Limb (tissue), 2 donors: Measurements from ENCODE around the gene KYNU.
"Not testable (repeated sequence)": the region's sequence is repeated elsewhere in the genome, so short reads cannot be mapped to it uniquely, and the experiment has no call there.

Experiments used
- DNase-seq, 2 donors: peaks; one replicate each; pipeline ENCODE4 v3.0.0-alpha.2; 2016; ENCODE audit errors: extremely low spot score in 2 of 2

The KYNU gene

DNA sequence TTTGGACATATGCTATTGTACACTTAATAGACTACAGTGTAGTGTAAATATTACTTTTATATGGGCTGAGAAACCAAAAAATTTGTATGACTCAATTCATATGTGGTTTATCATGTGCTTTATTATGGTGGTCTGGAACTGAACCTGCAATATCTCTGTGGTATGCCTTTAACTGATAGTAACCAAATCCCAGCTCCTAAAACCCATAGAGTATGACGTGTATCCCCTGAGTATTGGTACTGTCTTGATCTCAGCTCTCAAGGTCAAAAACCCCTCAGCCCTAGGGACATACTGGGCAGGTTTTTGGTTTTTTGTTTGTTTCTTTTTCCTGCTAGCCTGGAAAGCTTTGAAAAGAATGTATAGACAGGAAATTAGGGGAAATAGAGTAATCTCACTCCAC lies 209.6 kb downstream of the KYNU start:
- no peak for DNase-seq

GRCh38 chr2:143088388-143088787 lies 210.9 kb downstream of the KYNU start:
- DNase-seq: no peak

- not testable (repeated sequence) for DNase-seq
These were observed 212.1 kb downstream of the KYNU start for GRCh38 chr2:143089520-143089919.
